ENCODE data around the gene FBF1.

FBF1 gene

GRCh38 chr17:75909812-75910274, 31.0 kb downstream of the FBF1 start:
- H3K9ac ChIP-seq (ENCODE audit: insufficient read length, low read depth), result no peak overlapping the region
- peaks cover 15% of the 10 kb centered on the region for H3K4me1 ChIP-seq (ENCODE audit: insufficient read depth, insufficient read length)
- H3K36me3 ChIP-seq (ENCODE audit: insufficient read depth, insufficient read length, low read length), result peaks cover 58% of the 10 kb centered on the region
- no peak overlapping the region for H3K4me3 ChIP-seq (ENCODE audit: insufficient read length, low read depth)
- H3K27me3 ChIP-seq (ENCODE audit: insufficient read depth, insufficient read length), result no peaks in the 10 kb centered on the region
- TF ChIP-seq SUZ12 (IDR thresholded peaks at IDR 0.05; ENCODE audit: extremely low read depth, insufficient read depth, insufficient read length) (no peak), YY1 (IDR thresholded peaks at IDR 0.05; ENCODE audit: insufficient read depth, insufficient read length) (no peak), ZNF274 (IDR thresholded peaks at IDR 0.05; ENCODE audit: low read depth, low read length) (no peak)
- DNase-seq (ENCODE audit: low read depth, low spot score), result no peak
- no peaks in the 10 kb centered on the region for H3K9me3 ChIP-seq (ENCODE audit: insufficient read depth, low read length)

- peaks cover 52% of the 10 kb centered on the region for H3K36me3 ChIP-seq (ENCODE audit: insufficient read depth, insufficient read length, low read length)
- H3K4me1 ChIP-seq (ENCODE audit: insufficient read depth, insufficient read length), result peaks cover 12% of the 10 kb centered on the region
- no peaks in the 10 kb centered on the region for H3K27me3 ChIP-seq (ENCODE audit: insufficient read depth, insufficient read length)
- H3K9ac ChIP-seq (ENCODE audit: insufficient read length, low read depth), result no peak overlapping the region
- no peaks in the 10 kb centered on the region for H3K9me3 ChIP-seq (ENCODE audit: insufficient read depth, low read length)
- DNase-seq (ENCODE audit: low read depth, low spot score), result no peak
- TF ChIP-seq SUZ12 (IDR thresholded peaks at IDR 0.05; ENCODE audit: extremely low read depth, insufficient read depth, insufficient read length), result no peak
- TF ChIP-seq YY1 (IDR thresholded peaks at IDR 0.05; ENCODE audit: insufficient read depth, insufficient read length), result no peak
- no peak for TF ChIP-seq ZNF274 (IDR thresholded peaks at IDR 0.05; ENCODE audit: low read depth, low read length)
- no peak overlapping the region for H3K4me3 ChIP-seq (ENCODE audit: insufficient read length, low read depth)
Observed at GRCh38 chr17:75909051-75909811, 31.6 kb downstream of the FBF1 start.

- DNase-seq (ENCODE audit: low read depth, low spot score), result no peak
- H3K4me3 ChIP-seq (ENCODE audit: insufficient read length, low read depth), result no peak overlapping the region
Observed at GRCh38 chr17:75908201-75908600, 32.6 kb downstream of the FBF1 start.

GRCh38 chr17:75906143-75906884, 34.5 kb downstream of the FBF1 start:
- H3K4me3 ChIP-seq (ENCODE audit: insufficient read length, low read depth), result no peak overlapping the region
- DNase-seq (ENCODE audit: low read depth, low spot score), result no peak
- H3K9me3 ChIP-seq (ENCODE audit: insufficient read depth, low read length), result no peaks in the 10 kb centered on the region
- peaks cover 12% of the 10 kb centered on the region for H3K4me1 ChIP-seq (ENCODE audit: insufficient read depth, insufficient read length)
- H3K27me3 ChIP-seq (ENCODE audit: insufficient read depth, insufficient read length), result no peaks in the 10 kb centered on the region
- no peak overlapping the region for H3K9ac ChIP-seq (ENCODE audit: insufficient read length, low read depth)
- TF ChIP-seq ZNF274 (IDR thresholded peaks at IDR 0.05; ENCODE audit: low read depth, low read length) (no peak), SUZ12 (IDR thresholded peaks at IDR 0.05; ENCODE audit: extremely low read depth, insufficient read depth, insufficient read length) (no peak), YY1 (IDR thresholded peaks at IDR 0.05; ENCODE audit: insufficient read depth, insufficient read length) (no peak)
- H3K36me3 ChIP-seq (ENCODE audit: insufficient read depth, insufficient read length, low read length), result peaks cover 53% of the 10 kb centered on the region

More at GRCh38 chr17:75908201-75908600, 32.6 kb downstream of the FBF1 start:
- no peak for TF ChIP-seq YY1 (IDR thresholded peaks at IDR 0.05; ENCODE audit: insufficient read depth, insufficient read length)
- TF ChIP-seq SUZ12 (IDR thresholded peaks at IDR 0.05; ENCODE audit: extremely low read depth, insufficient read depth, insufficient read length), result no peak
- no peak for TF ChIP-seq ZNF274 (IDR thresholded peaks at IDR 0.05; ENCODE audit: low read depth, low read length)
- H3K4me1 ChIP-seq (ENCODE audit: insufficient read depth, insufficient read length), result peaks cover 12% of the 10 kb centered on the region
- no peaks in the 10 kb centered on the region for H3K27me3 ChIP-seq (ENCODE audit: insufficient read depth, insufficient read length)
- peaks cover 51% of the 10 kb centered on the region for H3K36me3 ChIP-seq (ENCODE audit: insufficient read depth, insufficient read length, low read length)
- no peak overlapping the region for H3K9ac ChIP-seq (ENCODE audit: insufficient read length, low read depth)
- H3K9me3 ChIP-seq (ENCODE audit: insufficient read depth, low read length), result no peaks in the 10 kb centered on the region

- Histone ChIP-seq H3K9me3 (ENCODE audit: insufficient read depth, low read length) (no peaks in the 10 kb centered on the region), H3K27me3 (ENCODE audit: insufficient read depth, insufficient read length) (no peaks in the 10 kb centered on the region), H3K9ac (ENCODE audit: insufficient read length, low read depth) (peak within 1 kb of the TSS; percentile 98), H3K36me3 (ENCODE audit: insufficient read depth, insufficient read length, low read length) (peaks cover 54% of the 10 kb centered on the region), H3K4me3 (ENCODE audit: insufficient read length, low read depth) (peak within 1 kb of the TSS; percentile 90), H3K4me1 (ENCODE audit: insufficient read depth, insufficient read length) (peaks cover 15% of the 10 kb centered on the region)
- TF ChIP-seq YY1 (IDR thresholded peaks at IDR 0.05; ENCODE audit: insufficient read depth, insufficient read length), result peak; percentile 84
- no peak for TF ChIP-seq ZNF274 (IDR thresholded peaks at IDR 0.05; ENCODE audit: low read depth, low read length)
- peak; percentile 87 for DNase-seq (ENCODE audit: low read depth, low spot score)
Observed at GRCh38 chr17:75904749-75905521, 35.9 kb downstream of the FBF1 start, which contains the start of gene MRPL38. Gene MRPL38 (minus strand): TSS chr17:75904884. CDS start chr17:75904875, 9 bp downstream.

GRCh38 chr17:75902406-75902805, 38.4 kb downstream of the FBF1 start:
- no peaks in the 10 kb centered on the region for H3K9me3 ChIP-seq (ENCODE audit: insufficient read depth, low read length)
- no peak overlapping the region for H3K4me3 ChIP-seq (ENCODE audit: insufficient read length, low read depth)
- H3K9ac ChIP-seq (ENCODE audit: insufficient read length, low read depth), result peak overlapping the region; percentile 5
- peaks cover 67% of the 10 kb centered on the region for H3K36me3 ChIP-seq (ENCODE audit: insufficient read depth, insufficient read length, low read length)
- no peaks in the 10 kb centered on the region for H3K27me3 ChIP-seq (ENCODE audit: insufficient read depth, insufficient read length)
- DNase-seq (ENCODE audit: low read depth, low spot score), result no peak
- H3K4me1 ChIP-seq (ENCODE audit: insufficient read depth, insufficient read length), result peaks cover 19% of the 10 kb centered on the region
- TF ChIP-seq ZNF274 (IDR thresholded peaks at IDR 0.05; ENCODE audit: low read depth, low read length) (no peak), YY1 (IDR thresholded peaks at IDR 0.05; ENCODE audit: insufficient read depth, insufficient read length) (no peak), SUZ12 (IDR thresholded peaks at IDR 0.05; ENCODE audit: extremely low read depth, insufficient read depth, insufficient read length) (no peak)
